SK-N-SH treated with all-trans-retinoic acid at 6 μM for 48 hours (cell line): ENCODE results near the gene TAOK3.

Experiments used
- ATAC-seq: fragments of 200-7000 bp; cut with Tn5 transposase; 3 replicates; pipeline ENCODE4 v1.9.1; 2020; ENCODE audit warnings: mild to moderate bottlenecking, moderate library complexity
- ARNTL ChIP-seq: fragments of 450-650 bp; formaldehyde crosslinking; IDR thresholded peaks from 2 replicates; pipeline ENCODE4 v1.5.0; 2020; ENCODE audit warnings: low read depth, mild to moderate bottlenecking, moderate library complexity, borderline replicate concordance
- BACH2 ChIP-seq: fragments of 250-450 bp; sonication (Bioruptor Pico); IDR thresholded peaks from 2 replicates; pipeline ENCODE4 v1.9.0; 2021; ENCODE audit warnings: mild to moderate bottlenecking, borderline replicate concordance
- CSDC2 ChIP-seq: fragments of 250-450 bp; sonication (Bioruptor Pico); IDR thresholded peaks from 2 replicates; pipeline ENCODE4 v1.5.0; 2020; ENCODE audit warnings: mild to moderate bottlenecking, moderate library complexity
- ESRRG ChIP-seq: fragments of 250-450 bp; sonication (Bioruptor Pico); IDR thresholded peaks from 2 replicates; pipeline ENCODE4 v1.6.1; 2021; ENCODE audit warnings: mild to moderate bottlenecking
- GLIS3 ChIP-seq: fragments of 250-450 bp; sonication (Bioruptor Pico); IDR thresholded peaks from 2 replicates; pipeline ENCODE4 v1.5.0; 2020; ENCODE audit warnings: mild to moderate bottlenecking, moderate library complexity
- ISL1 ChIP-seq: fragments of 250-450 bp; sonication (Bioruptor Pico); IDR thresholded peaks from 2 replicates; pipeline ENCODE4 v2.1.2; 2022; ENCODE audit warnings: mild to moderate bottlenecking, moderate library complexity
- OSR1 ChIP-seq: fragments of 250-450 bp; sonication (Bioruptor Pico); IDR thresholded peaks from 2 replicates; pipeline ENCODE4 v1.8.0; 2022; ENCODE audit warnings: moderate library complexity, mild to moderate bottlenecking, inconsistent platforms
- PPARA ChIP-seq: fragments of 250-450 bp; sonication (Bioruptor Pico); IDR thresholded peaks from 2 replicates; pipeline ENCODE4 v1.5.0; 2020; ENCODE audit warnings: mild to moderate bottlenecking, borderline replicate concordance
- RARB ChIP-seq: fragments of 250-450 bp; sonication (Bioruptor Pico); IDR thresholded peaks from 2 replicates; pipeline ENCODE4 v1.8.0; 2021; ENCODE audit warnings: mild to moderate bottlenecking, moderate library complexity
- SNAI2 ChIP-seq: fragments of 250-450 bp; sonication (Bioruptor Pico); IDR thresholded peaks from 2 replicates; pipeline ENCODE4 v1.5.0; 2020; ENCODE audit warnings: mild to moderate bottlenecking, moderate library complexity
- TCF4 ChIP-seq: fragments of 250-450 bp; sonication (Bioruptor Pico); IDR thresholded peaks from 2 replicates; pipeline ENCODE4 v1.8.0; 2021; ENCODE audit warnings: mild to moderate bottlenecking, moderate library complexity, borderline replicate concordance
- TOX ChIP-seq: fragments of 250-450 bp; sonication (Bioruptor Pico); IDR thresholded peaks from 2 replicates; pipeline ENCODE4 v1.8.0; 2021; ENCODE audit warnings: mild to moderate bottlenecking, moderate library complexity, borderline replicate concordance
- ZC3H10 ChIP-seq: fragments of 250-450 bp; sonication (Bioruptor Pico); IDR thresholded peaks from 2 replicates; pipeline ENCODE4 v1.5.1; 2021; ENCODE audit warnings: mild to moderate bottlenecking, moderate library complexity
- ZFP3 ChIP-seq: fragments of 250-450 bp; sonication (Bioruptor Pico); IDR thresholded peaks from 2 replicates; pipeline ENCODE4 v1.5.0; 2020; ENCODE audit warnings: mild to moderate bottlenecking, moderate library complexity
- ZFP30 ChIP-seq: fragments of 450-650 bp; formaldehyde crosslinking; IDR thresholded peaks from 2 replicates; pipeline ENCODE4 v1.5.0; 2022; ENCODE audit warnings: mild to moderate bottlenecking, moderate library complexity
- ZNF565 ChIP-seq: fragments of 450-650 bp; formaldehyde crosslinking; conservative IDR thresholded peaks from 2 replicates; pipeline ENCODE4 v1.5.0; 2020; ENCODE audit warnings: low read depth, mild to moderate bottlenecking, moderate library complexity
- ZNF70 ChIP-seq: fragments of 450-650 bp; formaldehyde crosslinking; IDR thresholded peaks from 2 replicates; pipeline ENCODE4 v1.5.0; 2020; ENCODE audit warnings: mild to moderate bottlenecking, moderate library complexity
- ZNF8 ChIP-seq: fragments of 450-650 bp; formaldehyde crosslinking; IDR thresholded peaks from 2 replicates; pipeline ENCODE4 v1.5.0; 2020; ENCODE audit warnings: mild to moderate bottlenecking, moderate library complexity
- TF ChIP-seq, protein P1 (sequence below): fragments of 250-450 bp; sonication (Bioruptor Pico); IDR thresholded peaks from 2 replicates; pipeline ENCODE4 v1.5.1; 2020; ENCODE audit warnings: low read depth, mild to moderate bottlenecking, moderate library complexity
- TF ChIP-seq, protein P2 (sequence below): fragments of 250-450 bp; sonication (Bioruptor Pico); IDR thresholded peaks from 2 replicates; pipeline ENCODE4 v1.8.0; 2021; ENCODE audit warnings: low read depth, mild to moderate bottlenecking, moderate library complexity, borderline replicate concordance
- TF ChIP-seq, protein P3 (sequence below): fragments of 250-450 bp; sonication (Bioruptor Pico); IDR thresholded peaks from 2 replicates; pipeline ENCODE4 v1.5.1; 2021; ENCODE audit warnings: mild to moderate bottlenecking, moderate library complexity
- TF ChIP-seq, protein P4 (sequence below): fragments of 250-450 bp; sonication (Bioruptor Pico); IDR thresholded peaks from 2 replicates; pipeline ENCODE4 v1.8.0; 2020; ENCODE audit warnings: mild to moderate bottlenecking, moderate library complexity, borderline replicate concordance

Gene TAOK3

DNA sequence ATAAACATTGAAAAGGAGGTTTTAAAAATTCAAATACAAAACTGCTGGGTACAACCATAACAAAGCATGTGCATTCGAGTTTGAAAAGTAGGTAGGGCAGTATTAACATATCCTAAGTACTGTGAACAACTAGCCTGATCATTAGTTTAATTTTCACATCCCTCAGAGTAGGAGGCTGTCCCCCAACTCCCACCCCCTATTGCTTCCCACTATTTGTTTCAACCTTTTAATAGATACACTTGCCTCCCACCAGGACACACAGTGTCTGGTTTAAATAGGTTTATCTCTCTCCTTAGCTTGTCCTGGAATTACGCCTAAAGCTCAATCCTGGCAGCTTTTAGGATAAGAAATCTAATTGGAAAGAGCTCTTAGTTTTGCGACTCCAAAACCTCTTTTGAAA, 2.1 kb downstream of the TAOK3 start:
- ATAC-seq, result no peak
- TF ChIP-seq, protein P1, sequence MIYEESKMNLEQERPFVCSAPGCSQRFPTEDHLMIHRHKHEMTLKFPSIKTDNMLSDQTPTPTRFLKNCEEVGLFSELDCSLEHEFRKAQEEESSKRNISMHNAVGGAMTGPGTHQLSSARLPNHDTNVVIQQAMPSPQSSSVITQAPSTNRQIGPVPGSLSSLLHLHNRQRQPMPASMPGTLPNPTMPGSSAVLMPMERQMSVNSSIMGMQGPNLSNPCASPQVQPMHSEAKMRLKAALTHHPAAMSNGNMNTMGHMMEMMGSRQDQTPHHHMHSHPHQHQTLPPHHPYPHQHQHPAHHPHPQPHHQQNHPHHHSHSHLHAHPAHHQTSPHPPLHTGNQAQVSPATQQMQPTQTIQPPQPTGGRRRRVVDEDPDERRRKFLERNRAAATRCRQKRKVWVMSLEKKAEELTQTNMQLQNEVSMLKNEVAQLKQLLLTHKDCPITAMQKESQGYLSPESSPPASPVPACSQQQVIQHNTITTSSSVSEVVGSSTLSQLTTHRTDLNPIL (CRISPR knock-in tag), result no peak
- TF ChIP-seq ISL1 (CRISPR knock-in tag), result 0 out of 2 replicates have a peak, but pooled peaks have one; percentile 22

DNA sequence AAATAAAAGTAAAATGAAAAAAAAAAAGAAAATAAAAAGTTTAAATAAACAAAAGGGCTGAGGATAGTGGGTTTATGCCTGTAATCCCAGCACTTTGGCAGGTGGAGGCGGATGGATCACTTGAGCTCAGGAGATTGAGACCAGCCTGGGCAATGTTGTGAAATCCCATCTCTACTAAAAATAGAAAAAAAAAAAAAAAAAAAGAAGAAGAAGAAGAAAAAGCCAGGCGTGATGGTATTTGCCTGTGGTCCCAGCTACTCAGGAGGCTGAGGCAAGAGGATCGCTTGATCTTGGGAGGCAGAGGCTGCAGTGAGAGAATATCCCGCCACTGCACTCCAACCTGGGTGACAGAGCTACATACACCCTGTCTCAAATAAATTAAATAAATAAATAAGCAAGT, 3.9 kb downstream of the TAOK3 start:
- ATAC-seq, result no peak
- TF ChIP-seq RARB (CRISPR knock-in tag) (no peak), TOX (CRISPR knock-in tag) (no peak), ZFP3 (CRISPR knock-in tag) (no peak), ESRRG (CRISPR knock-in tag) (no peak), ZNF565 (CRISPR knock-in tag) (no peak), BACH2 (CRISPR knock-in tag) (no peak), ARNTL (CRISPR knock-in tag) (no peak), ZNF70 (CRISPR knock-in tag) (no peak), ZNF8 (CRISPR knock-in tag) (no peak), OSR1 (CRISPR knock-in tag) (no peak), ZFP30 (CRISPR knock-in tag) (no peak)
- TF ChIP-seq, protein P2, sequence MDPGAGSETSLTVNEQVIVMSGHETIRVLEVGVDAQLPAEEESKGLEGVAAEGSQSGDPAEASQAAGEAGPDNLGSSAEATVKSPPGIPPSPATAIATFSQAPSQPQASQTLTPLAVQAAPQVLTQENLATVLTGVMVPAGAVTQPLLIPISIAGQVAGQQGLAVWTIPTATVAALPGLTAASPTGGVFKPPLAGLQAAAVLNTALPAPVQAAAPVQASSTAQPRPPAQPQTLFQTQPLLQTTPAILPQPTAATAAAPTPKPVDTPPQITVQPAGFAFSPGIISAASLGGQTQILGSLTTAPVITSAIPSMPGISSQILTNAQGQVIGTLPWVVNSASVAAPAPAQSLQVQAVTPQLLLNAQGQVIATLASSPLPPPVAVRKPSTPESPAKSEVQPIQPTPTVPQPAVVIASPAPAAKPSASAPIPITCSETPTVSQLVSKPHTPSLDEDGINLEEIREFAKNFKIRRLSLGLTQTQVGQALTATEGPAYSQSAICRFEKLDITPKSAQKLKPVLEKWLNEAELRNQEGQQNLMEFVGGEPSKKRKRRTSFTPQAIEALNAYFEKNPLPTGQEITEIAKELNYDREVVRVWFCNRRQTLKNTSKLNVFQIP (CRISPR knock-in tag), result no peak
- TF ChIP-seq, protein P1 (CRISPR knock-in tag), result no peak
- TF ChIP-seq, protein P3, sequence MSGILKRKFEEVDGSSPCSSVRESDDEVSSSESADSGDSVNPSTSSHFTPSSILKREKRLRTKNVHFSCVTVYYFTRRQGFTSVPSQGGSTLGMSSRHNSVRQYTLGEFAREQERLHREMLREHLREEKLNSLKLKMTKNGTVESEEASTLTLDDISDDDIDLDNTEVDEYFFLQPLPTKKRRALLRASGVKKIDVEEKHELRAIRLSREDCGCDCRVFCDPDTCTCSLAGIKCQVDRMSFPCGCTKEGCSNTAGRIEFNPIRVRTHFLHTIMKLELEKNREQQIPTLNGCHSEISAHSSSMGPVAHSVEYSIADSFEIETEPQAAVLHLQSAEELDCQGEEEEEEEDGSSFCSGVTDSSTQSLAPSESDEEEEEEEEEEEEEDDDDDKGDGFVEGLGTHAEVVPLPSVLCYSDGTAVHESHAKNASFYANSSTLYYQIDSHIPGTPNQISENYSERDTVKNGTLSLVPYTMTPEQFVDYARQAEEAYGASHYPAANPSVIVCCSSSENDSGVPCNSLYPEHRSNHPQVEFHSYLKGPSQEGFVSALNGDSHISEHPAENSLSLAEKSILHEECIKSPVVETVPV (CRISPR knock-in tag), result no peak
- TF ChIP-seq, protein P4, sequence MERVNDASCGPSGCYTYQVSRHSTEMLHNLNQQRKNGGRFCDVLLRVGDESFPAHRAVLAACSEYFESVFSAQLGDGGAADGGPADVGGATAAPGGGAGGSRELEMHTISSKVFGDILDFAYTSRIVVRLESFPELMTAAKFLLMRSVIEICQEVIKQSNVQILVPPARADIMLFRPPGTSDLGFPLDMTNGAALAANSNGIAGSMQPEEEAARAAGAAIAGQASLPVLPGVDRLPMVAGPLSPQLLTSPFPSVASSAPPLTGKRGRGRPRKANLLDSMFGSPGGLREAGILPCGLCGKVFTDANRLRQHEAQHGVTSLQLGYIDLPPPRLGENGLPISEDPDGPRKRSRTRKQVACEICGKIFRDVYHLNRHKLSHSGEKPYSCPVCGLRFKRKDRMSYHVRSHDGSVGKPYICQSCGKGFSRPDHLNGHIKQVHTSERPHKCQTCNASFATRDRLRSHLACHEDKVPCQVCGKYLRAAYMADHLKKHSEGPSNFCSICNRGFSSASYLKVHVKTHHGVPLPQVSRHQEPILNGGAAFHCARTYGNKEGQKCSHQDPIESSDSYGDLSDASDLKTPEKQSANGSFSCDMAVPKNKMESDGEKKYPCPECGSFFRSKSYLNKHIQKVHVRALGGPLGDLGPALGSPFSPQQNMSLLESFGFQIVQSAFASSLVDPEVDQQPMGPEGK (CRISPR knock-in tag), result no peak

DNA sequence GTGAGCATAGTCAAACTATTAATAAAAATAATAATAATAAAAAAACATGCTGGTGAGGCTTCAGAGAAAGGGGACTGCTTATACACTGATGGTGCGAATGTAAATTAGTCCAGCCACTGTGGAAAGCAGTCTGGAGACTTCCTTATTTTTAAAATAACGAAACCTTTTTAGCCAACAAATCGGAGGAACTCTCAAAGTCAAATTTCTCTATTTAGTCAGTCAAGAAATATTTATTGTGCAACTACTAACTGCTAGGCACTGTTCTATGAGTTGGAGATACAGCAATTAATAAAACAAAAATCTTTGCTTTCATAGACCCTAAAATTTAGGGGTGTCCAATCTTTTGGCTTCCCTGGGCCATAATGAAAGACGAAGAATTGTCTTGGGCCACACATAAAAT, 10.8 kb downstream of the TAOK3 start:
- ATAC-seq, result no peak
- TF ChIP-seq ESRRG (CRISPR knock-in tag), result no peak
- TF ChIP-seq, protein P4 (CRISPR knock-in tag), result no peak
- no peak for TF ChIP-seq CSDC2
- no peak for TF ChIP-seq TCF4 (CRISPR knock-in tag)
- TF ChIP-seq SNAI2 (CRISPR knock-in tag), result no peak
- TF ChIP-seq, protein P2 (CRISPR knock-in tag), result no peak
- TF ChIP-seq ZNF8 (CRISPR knock-in tag), result no peak
- no peak for TF ChIP-seq PPARA
- TF ChIP-seq, protein P1 (CRISPR knock-in tag), result no peak
- TF ChIP-seq GLIS3 (CRISPR knock-in tag), result no peak
- no peak for TF ChIP-seq BACH2 (CRISPR knock-in tag)
- no peak for TF ChIP-seq ZFP3 (CRISPR knock-in tag)
- no peak for TF ChIP-seq ZC3H10 (CRISPR knock-in tag)
- no peak for TF ChIP-seq ZFP30 (CRISPR knock-in tag)
